PFSK-1 (cell line): ENCODE results near the gene NXF1.

Experiments
- FOXP2 ChIP-seq: optimal IDR thresholded peaks from 2 replicates; pipeline ENCODE3; 2011; ENCODE audit warnings: borderline replicate concordance, control low read depth, inconsistent platforms; ENCODE audit not compliant: insufficient read depth; ENCODE audit errors: extremely low read length, extremely low read depth
- POLR2AphosphoS5 ChIP-seq: IDR thresholded peaks from 2 replicates; pipeline ENCODE4 v1.6.1; 2012; ENCODE audit warnings: low read depth, mild to moderate bottlenecking, control low read depth, low read length, moderate library complexity
- SIN3A ChIP-seq: IDR thresholded peaks from 2 replicates; pipeline ENCODE4 v1.6.1; 2012; ENCODE audit warnings: mild to moderate bottlenecking, low read length, moderate library complexity, borderline replicate concordance; ENCODE audit not compliant: insufficient read depth
- TAF1 ChIP-seq: IDR thresholded peaks from 2 replicates; pipeline ENCODE4 v1.6.1; 2012; ENCODE audit warnings: low read length, control low read depth, borderline replicate concordance; ENCODE audit not compliant: insufficient read depth
- TF ChIP-seq, protein P1 (sequence below), 2 experiments: IDR thresholded peaks; 2 replicates each; pipeline versions ENCODE4 v1.6.1 to v1.8.0; 2011 to 2012; ENCODE audit warnings: low read depth in 2 of 2, low read length in 2 of 2, control low read depth in 1 of 2, inconsistent platforms in 1 of 2, mild to moderate bottlenecking in 1 of 2, moderate library complexity in 1 of 2; ENCODE audit not compliant: insufficient read depth in 1 of 2

NXF1 gene

DNA sequence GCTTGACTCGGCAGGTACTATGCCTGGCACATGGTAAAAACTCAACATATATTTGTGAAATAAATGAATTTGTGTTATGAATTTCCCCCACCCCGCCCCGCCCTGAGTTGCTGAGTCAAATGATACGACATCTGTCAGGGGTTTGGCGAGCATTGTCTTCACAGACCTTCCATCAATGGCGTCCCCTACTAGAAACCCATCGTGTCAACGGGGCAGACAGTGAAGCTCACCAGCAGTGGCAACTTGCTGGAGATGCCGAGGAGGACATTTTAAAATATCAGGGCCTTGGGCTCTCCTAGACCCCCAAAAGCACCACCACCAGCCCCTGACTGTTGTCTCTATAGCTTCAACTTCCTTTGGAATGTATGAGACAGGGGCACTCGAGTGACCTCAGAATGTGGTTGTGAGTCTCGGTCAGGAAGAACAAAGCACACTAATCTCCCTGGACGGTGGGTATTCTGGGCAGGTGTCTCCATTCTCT, 761 bp upstream of the NXF1 start:
- no peak for TF ChIP-seq TAF1

DNA sequence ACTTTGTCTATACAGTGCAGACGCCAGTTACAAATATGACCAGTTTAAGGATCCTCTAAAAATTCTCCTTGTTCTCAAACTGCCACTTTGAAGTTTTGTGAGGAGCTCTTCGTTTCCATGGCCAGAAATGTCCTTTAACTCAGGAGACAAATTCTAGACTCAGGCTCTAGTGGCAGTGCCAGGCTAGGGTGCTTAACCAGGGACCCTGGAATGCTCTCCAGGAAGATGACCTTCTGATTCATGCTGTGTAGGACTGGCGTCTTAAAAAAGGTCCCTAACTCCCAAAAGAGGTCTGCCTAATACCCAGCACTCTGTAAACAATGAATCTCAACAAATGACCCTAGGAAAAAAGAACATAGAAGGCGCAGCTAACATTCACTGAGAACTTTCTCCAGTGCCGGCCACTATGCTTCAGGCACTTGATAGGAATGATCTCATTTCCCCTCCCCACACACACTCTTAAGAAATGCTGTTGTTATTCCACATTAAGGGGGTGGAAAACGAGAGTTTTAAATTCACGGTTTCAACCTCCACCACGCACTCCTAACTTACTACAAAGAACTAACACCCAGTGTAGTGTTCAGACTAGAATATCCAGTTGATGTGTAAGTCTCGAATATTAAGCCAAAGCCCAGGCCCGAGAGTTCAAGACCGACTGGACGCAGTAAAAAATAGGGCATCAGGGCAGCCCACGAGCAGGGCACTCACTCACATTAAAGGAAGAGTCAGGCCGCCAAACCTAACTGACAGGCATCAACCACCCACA, 747 bp downstream of the NXF1 start:
- TF ChIP-seq POLR2AphosphoS5 = no peak
- no peak for TF ChIP-seq TAF1
- no peak for TF ChIP-seq SIN3A
- TF ChIP-seq, protein P1, sequence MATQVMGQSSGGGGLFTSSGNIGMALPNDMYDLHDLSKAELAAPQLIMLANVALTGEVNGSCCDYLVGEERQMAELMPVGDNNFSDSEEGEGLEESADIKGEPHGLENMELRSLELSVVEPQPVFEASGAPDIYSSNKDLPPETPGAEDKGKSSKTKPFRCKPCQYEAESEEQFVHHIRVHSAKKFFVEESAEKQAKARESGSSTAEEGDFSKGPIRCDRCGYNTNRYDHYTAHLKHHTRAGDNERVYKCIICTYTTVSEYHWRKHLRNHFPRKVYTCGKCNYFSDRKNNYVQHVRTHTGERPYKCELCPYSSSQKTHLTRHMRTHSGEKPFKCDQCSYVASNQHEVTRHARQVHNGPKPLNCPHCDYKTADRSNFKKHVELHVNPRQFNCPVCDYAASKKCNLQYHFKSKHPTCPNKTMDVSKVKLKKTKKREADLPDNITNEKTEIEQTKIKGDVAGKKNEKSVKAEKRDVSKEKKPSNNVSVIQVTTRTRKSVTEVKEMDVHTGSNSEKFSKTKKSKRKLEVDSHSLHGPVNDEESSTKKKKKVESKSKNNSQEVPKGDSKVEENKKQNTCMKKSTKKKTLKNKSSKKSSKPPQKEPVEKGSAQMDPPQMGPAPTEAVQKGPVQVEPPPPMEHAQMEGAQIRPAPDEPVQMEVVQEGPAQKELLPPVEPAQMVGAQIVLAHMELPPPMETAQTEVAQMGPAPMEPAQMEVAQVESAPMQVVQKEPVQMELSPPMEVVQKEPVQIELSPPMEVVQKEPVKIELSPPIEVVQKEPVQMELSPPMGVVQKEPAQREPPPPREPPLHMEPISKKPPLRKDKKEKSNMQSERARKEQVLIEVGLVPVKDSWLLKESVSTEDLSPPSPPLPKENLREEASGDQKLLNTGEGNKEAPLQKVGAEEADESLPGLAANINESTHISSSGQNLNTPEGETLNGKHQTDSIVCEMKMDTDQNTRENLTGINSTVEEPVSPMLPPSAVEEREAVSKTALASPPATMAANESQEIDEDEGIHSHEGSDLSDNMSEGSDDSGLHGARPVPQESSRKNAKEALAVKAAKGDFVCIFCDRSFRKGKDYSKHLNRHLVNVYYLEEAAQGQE (IDR thresholded peaks at IDR 0.05; ENCODE audit: insufficient read depth in 1 of 2, low read depth in 2 of 2, low read length in 2 of 2) = no peak
- TF ChIP-seq FOXP2 = no peak

DNA sequence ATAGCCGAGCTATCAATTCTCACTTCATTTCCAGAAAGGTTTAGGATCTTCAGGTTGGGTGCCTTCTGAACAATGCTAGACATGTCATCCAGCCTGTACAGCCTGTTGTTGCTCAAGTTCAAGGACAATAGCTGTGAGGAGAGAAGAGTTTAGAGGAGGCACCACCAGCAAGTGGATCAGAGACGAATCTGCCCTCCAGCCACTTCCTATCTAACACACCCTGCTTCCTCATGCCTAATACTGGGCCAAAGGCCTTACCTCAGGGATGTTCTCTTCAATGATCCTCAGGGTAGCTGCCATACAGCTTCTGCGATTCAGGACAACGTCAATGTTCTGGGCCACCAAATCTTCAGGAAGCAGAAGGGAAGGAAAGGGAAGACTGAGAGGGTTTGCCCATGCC, 4.2 kb downstream of the NXF1 start:
- TF ChIP-seq POLR2AphosphoS5 = no peak
- TF ChIP-seq, protein P1 (IDR thresholded peaks at IDR 0.05; ENCODE audit: insufficient read depth in 1 of 2, low read depth in 2 of 2, low read length in 2 of 2) = no peak
- no peak for TF ChIP-seq SIN3A
- no peak for TF ChIP-seq FOXP2
- TF ChIP-seq TAF1 = no peak

DNA sequence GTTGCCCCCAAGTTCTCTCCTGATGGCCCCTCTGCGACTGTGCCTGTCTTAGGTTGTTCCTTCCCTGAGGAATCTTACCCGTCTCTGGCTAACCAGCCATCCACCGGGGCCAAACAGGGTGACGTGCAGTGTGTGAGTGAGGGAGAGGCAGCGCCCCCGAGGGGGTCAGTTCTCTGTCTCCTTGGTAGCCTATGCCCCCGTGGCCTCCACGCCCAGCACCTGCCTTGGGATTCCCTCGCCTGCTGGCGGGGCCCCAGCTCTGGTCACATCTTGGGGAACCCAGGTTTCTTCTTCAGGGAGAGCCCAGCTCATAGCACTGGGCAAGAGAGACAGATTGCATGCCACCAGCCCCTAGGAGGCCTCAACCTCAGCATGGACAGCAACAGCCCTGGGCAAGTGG, 5.8 kb downstream of the NXF1 start:
- no peak for TF ChIP-seq FOXP2
- TF ChIP-seq, protein P1 (IDR thresholded peaks at IDR 0.05; ENCODE audit: insufficient read depth in 1 of 2, low read depth in 2 of 2, low read length in 2 of 2) = no peak
- no peak for TF ChIP-seq TAF1
- no peak for TF ChIP-seq POLR2AphosphoS5
- no peak for TF ChIP-seq SIN3A

DNA sequence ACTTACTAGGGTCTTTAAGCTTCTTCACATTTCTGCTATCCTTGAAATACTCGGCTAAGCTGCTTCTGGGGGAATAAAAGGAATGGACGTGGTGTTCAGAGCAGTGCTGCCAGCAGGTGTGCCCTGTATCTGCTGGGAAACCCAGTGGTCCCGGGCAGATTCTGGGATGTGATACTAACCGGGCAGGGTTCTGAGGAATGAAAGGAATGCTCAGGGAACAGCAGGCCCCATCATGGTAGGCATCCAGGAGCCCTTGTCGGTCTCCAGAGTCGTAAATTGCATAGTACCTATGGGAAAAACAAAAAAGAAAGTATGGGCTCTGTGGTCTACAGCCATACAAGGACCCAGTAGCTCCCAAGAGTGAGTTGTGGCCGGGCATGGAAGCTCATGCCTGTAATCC, 9.0 kb downstream of the NXF1 start:
- TF ChIP-seq, protein P1 (IDR thresholded peaks at IDR 0.05; ENCODE audit: insufficient read depth in 1 of 2, low read depth in 2 of 2, low read length in 2 of 2) = no peak
- TF ChIP-seq POLR2AphosphoS5 (no peak), SIN3A (no peak), TAF1 (no peak), FOXP2 (no peak)
